HG02943 (cell line): Measurements from ENCODE around the gene HSFX1.
"Not testable (repeated sequence)": the region's sequence is repeated elsewhere in the genome, so short reads cannot be mapped to it uniquely, and the experiment has no call there.

Source experiments
- ATAC-seq: cut with Tn5 transposase; IDR thresholded peaks from one replicate; pipeline ENCODE4 v1.9.1; 2021; ENCODE audit warnings: mild to moderate bottlenecking, low read depth, moderate library complexity; ENCODE audit not compliant: unreplicated experiment

HSFX1 gene, protein sequence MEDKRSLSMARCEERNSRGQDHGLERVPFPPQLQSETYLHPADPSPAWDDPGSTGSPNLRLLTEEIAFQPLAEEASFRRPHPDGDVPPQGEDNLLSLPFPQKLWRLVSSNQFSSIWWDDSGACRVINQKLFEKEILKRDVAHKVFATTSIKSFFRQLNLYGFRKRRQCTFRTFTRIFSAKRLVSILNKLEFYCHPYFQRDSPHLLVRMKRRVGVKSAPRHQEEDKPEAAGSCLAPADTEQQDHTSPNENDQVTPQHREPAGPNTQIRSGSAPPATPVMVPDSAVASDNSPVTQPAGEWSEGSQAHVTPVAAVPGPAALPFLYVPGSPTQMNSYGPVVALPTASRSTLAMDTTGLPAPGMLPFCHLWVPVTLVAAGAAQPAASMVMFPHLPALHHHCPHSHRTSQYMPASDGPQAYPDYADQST

DNA sequence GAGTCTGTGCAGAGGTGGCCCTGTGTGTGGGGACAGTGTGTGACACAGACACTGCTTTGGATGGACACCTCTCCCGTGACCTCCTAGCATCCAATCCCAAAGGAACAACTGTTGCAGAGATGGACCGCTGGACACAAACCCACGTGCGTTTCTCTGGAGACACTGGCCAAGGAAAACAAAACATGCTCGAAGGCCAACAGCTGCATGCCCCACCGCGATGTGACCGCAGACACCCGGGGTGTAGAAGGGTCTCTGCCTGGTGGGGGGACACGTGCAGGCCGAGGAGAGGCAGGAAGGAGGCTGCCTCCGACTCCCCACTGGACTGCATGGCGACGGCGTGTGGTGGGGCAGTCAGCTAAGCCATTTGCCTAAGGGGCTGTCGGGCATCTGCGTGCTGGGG is at the start of gene HSFX1:
Gene HSFX1 (plus strand): TSS at position 301 of the 400 bp plus-strand sequence. CDS start 614 bp downstream, outside the sequence.
- not testable (repeated sequence) for ATAC-seq

DNA sequence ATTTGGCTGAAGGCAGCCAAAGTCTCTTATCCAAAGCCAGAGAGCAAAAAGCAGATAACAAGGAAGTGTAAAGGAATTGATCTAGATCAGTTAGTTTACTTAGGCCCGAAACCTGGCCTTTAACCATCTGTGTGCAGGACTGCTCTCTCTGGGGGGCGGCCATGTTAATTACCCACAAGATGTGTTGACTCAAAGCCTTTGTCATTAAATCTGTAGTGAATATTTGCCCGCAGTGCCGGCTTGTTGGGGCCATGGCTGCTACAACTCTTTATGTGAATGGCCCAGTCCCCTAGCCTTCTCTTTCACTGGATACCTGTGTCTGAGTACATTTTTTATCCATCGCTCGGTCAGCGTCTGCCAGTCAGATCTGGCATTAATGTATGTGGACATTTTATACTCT is 46.6 kb upstream of the HSFX1 start:
- not testable (repeated sequence) for ATAC-seq

DNA sequence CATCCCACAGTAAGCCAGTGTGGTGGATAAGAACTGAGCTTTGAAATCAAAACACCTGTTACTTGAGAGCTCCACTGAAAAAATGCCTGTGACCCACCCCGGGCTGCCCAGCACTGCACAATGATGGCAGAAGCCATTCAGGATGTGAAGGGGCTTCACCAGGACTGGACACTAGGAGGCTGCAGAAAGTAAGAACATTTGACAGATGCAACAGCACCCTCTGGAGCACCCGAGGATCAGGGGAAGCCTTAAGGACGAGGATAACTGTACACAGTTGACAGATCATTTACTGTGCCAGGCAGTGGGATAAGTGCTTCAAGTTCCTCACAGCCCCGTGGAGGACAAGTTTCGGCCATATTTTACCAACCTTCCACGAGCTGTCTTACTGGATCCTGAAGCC is 31.6 kb upstream of the HSFX1 start:
- ATAC-seq: not testable (repeated sequence)

DNA sequence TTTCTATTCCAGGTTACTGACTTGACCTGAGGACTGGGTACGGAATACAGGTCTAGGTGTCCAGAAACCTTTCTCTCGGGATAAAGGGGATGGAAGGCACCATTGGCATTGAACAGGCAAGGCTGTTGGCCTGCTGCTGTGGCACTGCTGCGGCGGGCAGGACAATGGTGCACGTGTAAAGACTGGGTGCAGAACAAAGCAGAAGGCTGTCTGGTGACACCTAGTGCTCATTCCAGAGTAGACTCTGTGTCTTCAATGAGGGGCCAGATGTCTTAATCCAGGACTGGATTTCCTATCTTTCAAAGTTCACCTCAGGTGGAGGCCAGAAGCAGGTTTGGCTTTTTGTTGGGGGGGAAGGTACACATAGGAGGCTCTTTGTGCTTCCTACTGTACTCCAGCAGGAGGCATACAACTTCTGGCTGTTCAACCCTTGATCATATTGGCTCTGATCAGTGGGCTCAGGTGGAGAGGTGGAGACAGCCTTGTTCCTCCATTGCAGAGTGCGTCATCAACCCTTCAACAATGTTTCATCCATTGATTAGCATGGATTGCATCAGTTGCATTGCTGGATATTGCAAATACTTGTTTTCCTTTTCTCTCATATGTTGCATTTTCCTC is 27.4 kb upstream of the HSFX1 start:
- ATAC-seq: not testable (repeated sequence)

DNA sequence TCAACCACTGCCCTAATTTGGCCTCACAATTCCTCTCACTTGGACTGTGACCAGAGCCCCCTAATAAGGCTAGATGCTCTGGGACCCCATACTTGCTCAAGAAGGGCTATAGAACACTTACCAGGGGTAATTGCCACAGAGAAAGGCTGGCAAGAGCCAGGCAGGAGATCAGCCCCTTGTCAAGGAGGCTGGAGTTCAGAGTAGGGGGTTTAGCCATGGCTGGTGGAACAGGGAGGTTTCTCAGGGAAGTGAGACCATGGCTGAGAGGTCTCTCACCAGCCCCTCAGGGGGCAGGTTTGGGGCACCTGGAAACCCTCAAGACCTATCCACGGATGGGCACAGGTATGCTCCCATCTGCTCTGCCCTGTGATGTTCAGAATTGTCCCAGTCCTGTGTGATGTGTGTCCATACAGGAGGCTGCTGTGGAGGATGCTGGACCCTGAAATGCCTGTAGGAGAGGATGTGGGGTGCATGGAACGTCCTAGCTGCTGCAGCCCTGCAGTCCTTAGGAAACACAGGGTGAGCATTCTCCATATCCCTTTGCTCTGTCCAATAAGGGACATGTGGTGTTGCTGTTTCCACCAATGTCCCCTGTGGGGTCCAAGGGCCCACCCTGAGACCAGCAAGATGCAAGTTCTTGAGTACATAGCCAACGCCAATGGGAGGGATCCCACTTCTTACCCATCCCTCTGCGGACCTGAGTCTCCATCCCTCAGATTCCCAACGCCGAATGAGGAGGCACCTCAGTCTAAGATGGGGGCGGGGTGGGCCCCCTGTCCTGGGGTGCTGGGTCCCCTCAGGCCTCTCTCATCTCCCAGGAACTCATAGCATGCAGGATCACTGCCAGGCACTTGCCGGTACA is 16.4 kb upstream of the HSFX1 start:
- ATAC-seq: no peak

DNA sequence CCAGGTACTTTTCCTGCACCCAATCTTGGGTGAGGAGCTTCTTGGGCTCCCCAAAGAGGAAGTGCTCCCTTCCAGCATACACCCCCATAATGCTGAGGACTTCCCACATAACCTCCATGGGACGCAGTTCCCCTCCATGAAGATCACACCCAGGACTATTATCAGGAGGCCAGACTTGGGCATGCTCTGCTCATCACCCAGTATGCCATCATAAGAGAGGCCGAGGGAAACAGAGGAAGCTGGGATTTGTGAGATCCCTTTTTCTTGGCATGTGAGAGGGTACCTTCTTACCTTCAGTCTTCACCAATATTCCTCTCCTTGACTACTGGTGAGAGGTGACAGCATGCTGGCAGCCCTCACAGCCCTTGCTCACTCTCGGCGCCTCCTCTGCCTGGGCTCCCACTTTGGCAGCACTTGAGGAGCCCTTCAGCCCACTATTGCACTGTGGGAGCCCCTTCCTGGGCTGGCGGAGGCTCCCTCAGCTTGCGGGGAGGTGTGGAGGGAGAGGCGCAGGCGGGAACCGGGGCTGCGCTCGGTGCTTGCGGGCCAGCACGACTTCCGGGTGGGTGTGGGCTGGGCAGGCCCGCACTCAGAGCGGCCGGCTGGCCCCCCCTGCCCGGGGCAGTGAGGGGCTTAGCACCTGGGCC is 15.7 kb upstream of the HSFX1 start:
- ATAC-seq: no peak

DNA sequence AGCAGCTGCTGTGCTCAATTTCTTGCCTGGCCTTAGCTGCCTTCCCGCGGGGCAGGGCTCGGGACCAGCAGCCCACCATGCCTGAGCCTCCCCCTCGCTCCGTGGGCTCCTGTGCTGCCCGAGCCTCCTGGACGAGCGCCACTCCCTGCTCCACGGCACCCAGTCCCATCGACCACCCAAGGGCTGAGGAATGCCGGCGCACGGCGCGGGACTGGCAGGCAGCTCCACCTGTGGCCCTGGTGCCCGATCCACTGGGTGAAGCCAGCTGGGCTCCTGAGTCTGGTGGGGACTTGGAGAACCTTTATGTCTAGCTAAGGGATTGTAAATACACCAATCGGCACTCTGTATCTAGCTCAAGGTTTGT is 15.2 kb upstream of the HSFX1 start:
- ATAC-seq: not testable (repeated sequence)

DNA sequence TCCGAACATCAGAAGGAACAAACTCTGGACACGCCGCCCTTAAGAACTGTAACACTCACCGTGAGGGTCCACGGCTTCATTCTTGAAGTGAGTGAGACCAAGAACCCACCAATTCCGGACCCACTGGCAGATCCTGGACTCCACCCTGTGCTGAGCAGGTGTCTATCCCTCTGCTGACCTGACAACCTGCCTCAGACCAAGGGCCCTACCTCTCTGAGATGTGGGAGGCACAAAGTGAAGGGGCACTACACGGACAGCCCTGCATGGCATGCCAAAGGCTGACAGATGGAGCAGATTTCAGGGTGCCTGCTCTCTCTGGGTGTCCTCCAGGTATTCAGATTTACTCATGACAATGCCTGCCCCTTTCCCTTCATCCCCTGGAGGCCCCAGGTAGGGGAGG is 14.0 kb upstream of the HSFX1 start:
- ATAC-seq: no peak

DNA sequence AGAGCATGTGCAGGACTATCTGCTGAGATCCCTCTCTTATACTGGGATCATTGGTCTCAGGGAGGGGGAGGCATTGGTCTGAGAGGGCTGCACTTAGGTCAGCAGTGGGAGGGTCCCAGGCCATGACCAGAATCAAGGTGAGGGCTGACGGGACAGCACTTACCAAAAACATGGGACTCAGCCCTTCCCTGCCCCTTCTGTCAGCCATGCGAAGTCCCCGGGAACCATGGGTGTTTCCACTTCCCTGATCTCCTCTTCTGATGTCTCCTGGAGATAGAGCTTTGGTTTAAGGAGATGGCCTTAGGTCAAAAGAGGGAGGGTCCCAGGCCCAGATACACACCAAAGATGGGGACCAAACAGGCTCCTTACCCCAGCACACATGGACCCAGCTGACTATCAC is 12.9 kb upstream of the HSFX1 start:
- no peak for ATAC-seq

DNA sequence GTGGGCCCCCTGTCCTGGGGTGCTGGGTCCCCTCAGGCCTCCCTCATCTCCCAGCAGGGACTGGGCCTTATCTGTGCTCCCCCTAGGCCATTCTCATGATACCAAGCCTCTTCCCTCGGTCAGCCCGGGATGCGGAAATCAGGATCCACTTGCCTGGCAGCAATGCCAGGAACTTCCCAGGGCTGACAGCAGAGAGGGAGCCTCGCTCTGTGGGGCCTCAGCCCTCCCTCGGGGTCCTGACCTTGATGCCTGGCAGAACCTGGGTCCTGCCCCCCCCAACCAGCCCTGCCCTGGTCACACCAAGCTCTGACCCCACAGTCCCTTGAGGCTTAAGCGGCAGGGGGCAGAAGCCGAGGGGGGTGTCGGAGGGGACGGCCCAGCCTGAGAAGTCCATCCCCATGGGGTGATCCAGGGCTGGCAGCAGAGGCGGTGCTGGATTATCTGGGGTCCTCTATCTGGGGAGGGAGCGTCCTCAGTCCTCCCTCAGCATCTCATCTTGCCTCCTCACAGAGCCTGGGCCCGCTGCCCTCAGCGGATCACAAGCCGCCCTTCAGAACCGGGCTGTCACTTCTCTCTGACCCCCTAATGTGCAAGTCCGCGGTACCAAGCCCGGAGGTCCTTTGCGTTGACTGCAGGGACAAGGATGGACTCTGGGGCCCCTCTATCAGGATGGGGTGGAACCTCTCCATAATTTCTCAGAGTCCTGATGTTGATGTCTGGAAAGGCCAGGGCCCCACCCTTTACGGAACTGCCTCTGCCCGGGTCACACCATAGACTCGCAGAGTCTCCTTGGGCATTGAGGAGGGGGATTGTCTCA is 11.8 kb upstream of the HSFX1 start:
- ATAC-seq: not testable (repeated sequence)

DNA sequence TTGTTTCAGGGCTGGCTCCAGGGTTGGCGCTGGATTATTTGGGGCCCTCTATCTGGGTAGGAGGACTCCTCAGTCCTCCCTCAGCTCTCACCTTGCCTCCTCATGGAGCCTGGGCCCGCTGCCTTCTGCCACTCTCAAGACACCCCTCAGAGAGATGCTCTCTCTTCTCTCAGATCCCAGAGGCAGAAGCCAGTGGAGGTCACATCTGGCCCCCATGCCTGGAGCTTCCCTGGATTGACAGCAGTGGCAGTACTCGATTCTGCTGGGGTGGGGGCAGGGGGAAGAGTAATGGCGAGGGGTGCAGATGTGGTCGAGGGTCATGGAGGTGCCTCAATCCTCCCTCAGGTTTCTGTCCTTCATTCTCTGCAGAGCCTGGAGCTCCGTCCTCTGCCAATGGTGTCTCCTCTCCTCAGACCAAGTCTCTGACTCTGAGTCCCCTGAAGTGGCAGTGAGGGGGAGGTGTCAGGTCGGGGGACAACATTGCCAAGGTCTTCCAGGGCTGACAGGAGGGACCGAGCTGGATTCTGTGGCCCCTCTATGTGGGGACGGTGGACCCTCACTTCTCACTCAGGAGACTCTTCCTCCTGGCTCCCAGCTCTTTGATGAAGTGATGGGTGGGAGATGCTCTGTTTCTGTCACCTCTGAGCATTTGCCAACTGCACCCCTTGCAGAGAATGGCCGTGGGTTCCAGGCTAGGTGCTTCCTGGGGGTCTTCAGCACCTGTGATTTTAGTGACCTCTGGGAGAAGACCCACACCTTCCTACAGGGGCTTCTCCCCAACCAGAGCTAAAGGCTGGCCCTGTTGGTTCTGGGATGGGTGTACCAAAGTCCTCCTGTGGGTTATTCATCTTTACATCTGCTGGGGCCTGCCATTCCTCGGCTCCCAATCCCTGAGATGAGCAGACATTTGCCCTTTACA is 10.9 kb upstream of the HSFX1 start:
- ATAC-seq: no peak

DNA sequence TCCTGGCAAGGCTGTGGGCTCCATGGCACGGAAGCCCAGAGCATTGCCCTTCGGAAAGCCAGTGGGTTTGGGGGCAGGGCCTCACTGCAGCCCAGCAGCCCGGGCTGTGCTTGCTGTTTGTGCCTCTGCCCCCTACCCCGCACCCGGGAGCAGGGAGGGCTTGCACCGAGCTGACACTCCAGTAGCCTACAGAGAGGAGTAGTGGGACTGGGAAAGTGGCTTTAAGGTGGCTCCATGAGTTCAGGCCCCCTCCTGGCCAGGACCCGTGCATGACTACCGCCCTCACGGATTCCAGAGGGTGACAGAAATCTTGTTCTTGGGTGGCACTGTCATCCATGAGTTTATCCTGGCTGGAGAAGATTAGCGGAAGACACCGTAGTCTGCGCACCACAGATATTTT is 3.5 kb upstream of the HSFX1 start:
- ATAC-seq: not testable (repeated sequence)

DNA sequence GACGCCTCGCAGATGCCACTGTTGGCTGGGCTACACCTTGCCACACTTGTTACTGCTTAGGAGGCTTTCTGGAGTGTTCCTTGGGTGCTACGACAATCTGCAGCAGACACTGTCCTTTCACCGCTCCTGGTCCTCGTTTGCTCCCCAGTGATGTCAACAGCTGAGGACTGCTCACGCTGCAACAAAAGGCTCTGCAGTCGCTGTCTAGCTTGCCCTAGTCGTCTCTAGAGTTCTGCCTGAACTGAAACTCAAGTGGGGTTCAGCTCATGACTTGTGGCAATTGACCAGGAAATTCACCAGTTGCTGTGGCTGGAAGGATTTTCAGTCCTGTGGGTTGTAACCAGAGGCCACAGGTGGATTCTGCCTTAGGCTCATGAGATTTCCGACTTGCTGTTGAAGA is 842 bp upstream of the HSFX1 start:
- not testable (repeated sequence) for ATAC-seq

DNA sequence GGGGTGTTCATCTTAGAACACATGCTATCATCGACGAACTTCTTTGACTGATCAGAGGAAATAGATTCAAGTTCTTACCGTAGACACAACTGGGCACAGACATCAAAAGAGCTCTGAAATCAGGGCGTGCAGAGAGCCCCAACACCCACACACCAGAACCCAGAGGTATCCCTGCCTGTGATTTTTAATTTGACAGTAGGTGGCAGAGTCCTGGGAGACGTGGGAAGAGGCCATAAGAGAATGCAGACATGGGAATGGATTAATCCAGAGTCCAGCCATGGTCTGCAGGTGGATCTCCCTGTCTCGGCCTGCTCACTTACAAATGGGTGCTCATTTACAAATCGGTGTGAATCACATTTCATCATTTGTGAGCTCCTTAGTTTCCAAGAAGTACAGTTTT is 4.1 kb downstream of the HSFX1 start:
- ATAC-seq: not testable (repeated sequence)

DNA sequence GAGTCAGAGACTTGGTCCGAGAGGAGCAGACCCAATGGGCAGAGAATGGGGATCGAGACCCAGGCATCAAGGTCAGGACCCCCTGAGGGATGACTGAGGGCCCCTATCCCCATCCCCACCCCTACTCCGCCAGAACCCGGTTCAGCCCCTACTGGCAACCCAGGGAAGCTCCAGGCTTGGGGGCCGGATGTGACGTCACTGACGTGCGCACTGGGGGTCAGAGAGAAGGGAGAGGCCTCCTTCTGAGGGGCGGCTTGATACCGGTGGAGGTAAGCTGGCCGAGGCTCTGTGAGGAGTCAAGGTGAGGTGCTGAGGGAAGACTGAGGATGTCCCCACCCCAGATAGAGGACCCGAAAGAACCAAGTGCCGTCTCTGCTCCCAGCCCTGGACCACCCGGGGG is 7.9 kb downstream of the HSFX1 start, which contains the start of gene MAGEA9:
Gene MAGEA9 (plus strand): TSS at position 204 of the 400 bp plus-strand sequence. CDS start 4,281 bp downstream, outside the sequence.
- not testable (repeated sequence) for ATAC-seq

DNA sequence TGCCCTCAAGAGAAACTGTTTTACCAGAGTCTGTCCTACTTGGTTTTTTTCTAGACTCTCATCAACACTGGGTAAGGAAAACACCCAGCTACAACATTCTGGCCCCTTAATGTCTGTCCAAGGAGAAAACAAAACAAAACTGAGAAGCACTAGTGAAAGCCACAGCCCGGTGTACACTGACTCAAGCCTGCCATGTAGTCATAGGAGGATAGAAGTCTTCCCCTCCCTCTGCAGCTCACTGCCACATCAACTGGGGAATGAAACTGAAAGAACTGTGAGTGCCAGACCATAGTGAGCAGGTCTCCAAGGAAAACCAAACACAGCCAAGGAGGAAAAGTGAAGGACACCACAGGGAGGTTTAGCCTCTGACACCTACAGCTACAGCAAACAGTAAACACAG is 21.7 kb downstream of the HSFX1 start:
- peak; percentile 99 for ATAC-seq

DNA sequence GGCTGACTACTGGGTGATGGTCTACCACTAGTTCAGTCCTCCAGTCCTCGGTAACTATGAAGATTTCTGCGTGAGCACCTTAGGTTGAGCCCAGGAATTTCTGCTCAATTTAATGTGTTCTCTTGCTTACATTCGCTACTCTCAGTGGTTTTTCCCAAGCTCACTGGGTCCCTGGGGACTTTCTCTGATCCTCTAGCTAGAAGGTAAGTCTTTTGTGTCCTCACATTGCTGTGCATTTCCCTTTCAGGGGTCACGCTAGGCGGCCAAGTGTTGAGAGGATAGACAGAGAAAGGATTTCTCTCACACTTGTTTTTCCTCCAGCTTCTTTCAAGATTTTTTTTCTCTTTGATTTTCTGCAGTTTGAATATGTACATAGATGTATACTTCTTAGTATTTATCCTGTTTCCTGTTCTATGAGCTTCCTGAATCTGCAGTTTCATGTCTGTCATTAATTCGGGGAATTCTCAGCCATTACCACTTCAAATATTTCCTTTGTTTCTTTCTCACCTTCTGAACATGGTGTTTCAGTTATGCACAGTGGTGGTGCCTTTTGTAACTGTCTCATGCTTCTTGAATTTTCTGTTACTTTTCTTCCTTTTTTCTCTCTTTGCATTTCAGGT is 25.3 kb downstream of the HSFX1 start:
- ATAC-seq: no peak

DNA sequence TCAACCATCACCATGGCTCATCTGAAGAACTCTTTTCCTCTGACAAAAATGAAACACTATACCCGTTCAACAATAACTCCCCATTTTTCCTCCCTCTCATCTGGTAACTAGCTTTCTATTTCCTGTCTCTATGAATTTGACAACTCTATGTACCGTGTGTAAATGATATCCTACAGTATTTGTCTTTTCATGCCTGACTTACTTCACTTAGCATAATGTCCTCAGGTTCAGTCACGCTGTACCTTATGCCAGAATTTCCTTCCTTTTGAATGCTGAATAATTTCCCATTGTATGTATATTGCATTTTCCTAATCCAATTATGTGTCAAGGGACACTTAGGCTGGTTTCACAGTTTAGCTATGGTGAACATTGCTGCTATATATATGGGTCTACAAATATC is 26.1 kb downstream of the HSFX1 start:
- no peak for ATAC-seq
